A549 (cell line): ENCODE measurements around the gene LRRC8A. TPM values are rescaled to one million over a fixed set of nuclear protein-coding genes. Genes with fewer than 3 reads are reported as not detected.

Experiments used
- ATAC-seq, 2 experiments: fragments of 200-7000 bp in 1 of 2; fragments of >200 bp in 1 of 2; cut with Nextera tagmentation in 1 of 2; cut with Tn5 transposase in 1 of 2; 3 replicates each; pipeline versions ENCODE4 v1.8.0 to v1.9.1; 2018 to 2020; ENCODE audit warnings: mild to moderate bottlenecking in 1 of 2, moderate library complexity in 1 of 2
- CTCF ChIA-PET: fragments of 300-600 bp; sonication (Branson Sonifier 250); formaldehyde crosslinking; extraction: SDS; loops from one replicate; lab custom pipeline; 2021; ENCODE audit warnings: antibody characterized with exemption, inconsistent platforms; lab: Yijun Ruan, JAX
- POLR2A ChIA-PET: fragments of 350-600 bp; formaldehyde crosslinking; extraction: SDS; loops from one replicate; lab custom pipeline; 2021; ENCODE audit warnings: antibody characterized with exemption, inconsistent platforms; lab: Yijun Ruan, JAX
- DNase-seq, 2 experiments: peaks; one replicate each; pipeline versions ENCODE4 v3.0.0 to v3.0.0-alpha.2; 2011 to 2016; ENCODE audit warnings: low read depth in 1 of 2, low spot score in 1 of 2
- FAIRE-seq: peaks from 2 replicates; lab custom pipeline; 2011; peaks lifted over from hg19 to GRCh38; lab: Jason Lieb, UNC
- H3K27ac ChIP-seq, 2 experiments: fragments of >200 bp; sonication (Bioruptor Twin); formaldehyde crosslinking; 3 replicates each; pipeline ENCODE4 v1.5.1; 2016 to 2017
- H3K4me1 ChIP-seq: fragments of >200 bp; sonication (Bioruptor Twin); formaldehyde crosslinking; 3 replicates; pipeline ENCODE4 v1.6.1; 2016
- H3K4me2 ChIP-seq: fragments of >200 bp; sonication (Bioruptor Twin); formaldehyde crosslinking; 3 replicates; pipeline ENCODE4 v1.6.1; 2016
- H3K4me3 ChIP-seq: fragments of >200 bp; sonication (Bioruptor Twin); formaldehyde crosslinking; 3 replicates; pipeline ENCODE4 v1.5.1; 2016
- H3K9me3 ChIP-seq: fragments of >200 bp; sonication (Bioruptor Twin); formaldehyde crosslinking; 3 replicates; pipeline ENCODE4 v1.6.1; 2016
- CBX2 ChIP-seq: fragments of 200-600 bp; sonication (generic); IDR thresholded peaks from 2 replicates; pipeline ENCODE4 v1.6.1; 2016; ENCODE audit warnings: low read depth, mild to moderate bottlenecking, borderline replicate concordance
- CEBPB ChIP-seq, 2 experiments: fragments of >200 bp in 1 of 2; sonication (Bioruptor Twin) in 1 of 2; formaldehyde crosslinking in 1 of 2; IDR thresholded peaks; 2 replicates each; pipeline ENCODE4 v1.6.1; 2012 to 2016
- EP300 ChIP-seq, 2 experiments: fragments of >200 bp; sonication (Bioruptor Twin); formaldehyde crosslinking; IDR thresholded peaks; 2 replicates in 1 of 2; 3 replicates in 1 of 2; pipeline ENCODE4 v1.6.1; 2016 to 2017
- FOXS1 ChIP-seq: fragments of 250-450 bp; sonication (Bioruptor Pico); IDR thresholded peaks from 2 replicates; pipeline ENCODE4 v1.5.0; 2020; ENCODE audit warnings: mild to moderate bottlenecking, moderate library complexity
- HDAC2 ChIP-seq: fragments of 200-600 bp; sonication (generic); IDR thresholded peaks from 2 replicates; pipeline ENCODE4 v1.6.1; 2016
- HOXB13 ChIP-seq: fragments of 250-450 bp; sonication (Bioruptor Pico); IDR thresholded peaks from 2 replicates; pipeline ENCODE4 v1.5.0; 2020; ENCODE audit warnings: low read depth, mild to moderate bottlenecking, moderate library complexity
- HOXB5 ChIP-seq: fragments of 250-450 bp; sonication (Bioruptor Pico); IDR thresholded peaks from 2 replicates; pipeline ENCODE4 v1.5.0; 2020; ENCODE audit warnings: mild to moderate bottlenecking, moderate library complexity
- JUNB ChIP-seq: fragments of >200 bp; sonication (Bioruptor Twin); formaldehyde crosslinking; IDR thresholded peaks from 2 replicates; pipeline ENCODE4 v1.6.1; 2016
- MAFK ChIP-seq: fragments of 450-650 bp; IDR thresholded peaks from 2 replicates; pipeline ENCODE4 v1.6.1; 2014; ENCODE audit not compliant: partially characterized antibody
- NFE2L2 ChIP-seq: fragments of 150-350 bp; conservative IDR thresholded peaks from 2 replicates; pipeline ENCODE4 v1.6.1; 2014; ENCODE audit warnings: low read length
- NR3C1 ChIP-seq: fragments of >200 bp; sonication (Bioruptor Twin); formaldehyde crosslinking; IDR thresholded peaks from 3 replicates; pipeline ENCODE4 v1.6.1; 2017
- PHF8 ChIP-seq: fragments of 200-600 bp; sonication (generic); IDR thresholded peaks from 2 replicates; pipeline ENCODE4 v1.6.1; 2016; ENCODE audit warnings: low read depth, mild to moderate bottlenecking, antibody characterized with exemption, moderate library complexity, borderline replicate concordance
- RAD21 ChIP-seq, 2 experiments: fragments of >200 bp in 1 of 2; sonication (Bioruptor Twin) in 1 of 2; formaldehyde crosslinking in 1 of 2; IDR thresholded peaks in 1 of 2; conservative IDR thresholded peaks in 1 of 2; 2 replicates in 1 of 2; 3 replicates in 1 of 2; pipeline ENCODE4 v1.6.1; 2012 to 2018; ENCODE audit warnings: inconsistent platforms in 1 of 2
- RFX5 ChIP-seq: fragments of 450-650 bp; IDR thresholded peaks from 2 replicates; pipeline ENCODE4 v1.7.1; 2014; ENCODE audit warnings: antibody characterized with exemption, mild to moderate bottlenecking, moderate library complexity
- RNF2 ChIP-seq: fragments of 200-600 bp; sonication (generic); IDR thresholded peaks from 2 replicates; pipeline ENCODE4 v1.6.1; 2016; ENCODE audit warnings: low read depth, mild to moderate bottlenecking, antibody characterized with exemption, moderate library complexity, borderline replicate concordance
- SREBF2 ChIP-seq: fragments of 450-650 bp; IDR thresholded peaks from 2 replicates; pipeline ENCODE4 v1.6.1; 2014; ENCODE audit warnings: mild to moderate bottlenecking, moderate library complexity
- TP53 ChIP-seq: fragments of 250-450 bp; sonication (Bioruptor Pico); IDR thresholded peaks from 2 replicates; pipeline ENCODE4 v1.5.0; 2021; ENCODE audit warnings: mild to moderate bottlenecking, moderate library complexity
- ZC3H11A ChIP-seq: fragments of 450-650 bp; IDR thresholded peaks from 2 replicates; pipeline ENCODE4 v1.6.1; 2014; ENCODE audit warnings: antibody characterized with exemption, mild to moderate bottlenecking
- ZFP36 ChIP-seq: fragments of 450-650 bp; IDR thresholded peaks from 2 replicates; pipeline ENCODE4 v1.6.1; 2014; ENCODE audit warnings: borderline replicate concordance; ENCODE audit not compliant: partially characterized antibody
- ZNF302 ChIP-seq: fragments of 250-450 bp; sonication (Bioruptor Pico); IDR thresholded peaks from 2 replicates; pipeline ENCODE4 v1.9.0; 2021; ENCODE audit warnings: inconsistent platforms, mild to moderate bottlenecking, moderate library complexity
- WGBS: methylation state at CpG from one replicate; pipeline ENCODE4 v1.1.6; 2017; ENCODE audit errors: missing lambda C conversion rate; 5-methylcytosine and 5-hydroxymethylcytosine counted together
- polyA plus RNA-seq, 4 experiments: library from polyadenylated mRNA; depleted of rRNA in 3 of 4; stranded (reverse); fragments of >200 nt; fragmentation: RNase III in 1 of 4; extraction: RNeasy Plus Mini Kit Qiagen cat#74134 plus additional on column Dnase treatment in 1 of 4; gene quantifications; 2 replicates in 3 of 4; 3 replicates in 1 of 4; pipeline ENCODE4 v1.2.3, GENCODE V29; 2011 to 2017
- TF ChIP-seq, protein P1 (sequence below): fragments of 250-450 bp; sonication (Bioruptor Pico); IDR thresholded peaks from 2 replicates; pipeline ENCODE4 v1.5.0; 2021; ENCODE audit warnings: mild to moderate bottlenecking, moderate library complexity, borderline replicate concordance
- TF ChIP-seq, protein P2 (sequence below): fragments of >200 bp; sonication (Bioruptor Twin); formaldehyde crosslinking; IDR thresholded peaks from 3 replicates; pipeline ENCODE4 v1.5.1; 2016
- TF ChIP-seq, protein P3 (sequence below): fragments of 150-350 bp; IDR thresholded peaks from 2 replicates; pipeline ENCODE4 v1.6.1; 2014; ENCODE audit warnings: low read depth, mild to moderate bottlenecking, low read length
- TF ChIP-seq, protein P4 (sequence below): fragments of >200 bp; sonication (Bioruptor Twin); formaldehyde crosslinking; IDR thresholded peaks from 3 replicates; pipeline ENCODE4 v1.6.1; 2016

Gene LRRC8A
- polyA plus RNA-seq, 2 of the 4 experiments (the other 2 are of a cell fraction), result 22.9 to 25.9 TPM

GRCh38 chr9:128901379-128901778 lies 19.4 kb downstream of the LRRC8A start:
- no peak overlapping the region for H3K4me3 ChIP-seq
- 89% methylated on average over 7 of the region's 7 CpGs for WGBS
- H3K4me2 ChIP-seq, result no peak overlapping the region
- FAIRE-seq (no peak), DNase-seq (no peak)
- POLR2A ChIA-PET, result no interaction called here
- CTCF ChIA-PET, result interaction anchor here (3.3 kb wide), 1 partner anchor 27 kb away, joined by 22 read pairs; no protein-coding TSS in a partner anchor
- H3K9me3 ChIP-seq, result no peaks in the 10 kb centered on the region
- peaks cover 47% of the 10 kb centered on the region for H3K4me1 ChIP-seq
- TF ChIP-seq HOXB13 (CRISPR knock-in tag), result no peak
- no peak for TF ChIP-seq ZNF302 (CRISPR knock-in tag)
- TF ChIP-seq CBX2, result no peak
- TF ChIP-seq, protein P1, sequence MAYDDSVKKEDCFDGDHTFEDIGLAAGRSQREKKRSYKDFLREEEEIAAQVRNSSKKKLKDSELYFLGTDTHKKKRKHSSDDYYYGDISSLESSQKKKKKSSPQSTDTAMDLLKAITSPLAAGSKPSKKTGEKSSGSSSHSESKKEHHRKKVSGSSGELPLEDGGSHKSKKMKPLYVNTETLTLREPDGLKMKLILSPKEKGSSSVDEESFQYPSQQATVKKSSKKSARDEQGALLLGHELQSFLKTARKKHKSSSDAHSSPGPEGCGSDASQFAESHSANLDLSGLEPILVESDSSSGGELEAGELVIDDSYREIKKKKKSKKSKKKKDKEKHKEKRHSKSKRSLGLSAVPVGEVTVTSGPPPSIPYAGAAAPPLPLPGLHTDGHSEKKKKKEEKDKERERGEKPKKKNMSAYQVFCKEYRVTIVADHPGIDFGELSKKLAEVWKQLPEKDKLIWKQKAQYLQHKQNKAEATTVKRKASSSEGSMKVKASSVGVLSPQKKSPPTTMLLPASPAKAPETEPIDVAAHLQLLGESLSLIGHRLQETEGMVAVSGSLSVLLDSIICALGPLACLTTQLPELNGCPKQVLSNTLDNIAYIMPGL (CRISPR knock-in tag), result no peak
- TF ChIP-seq, protein P2, sequence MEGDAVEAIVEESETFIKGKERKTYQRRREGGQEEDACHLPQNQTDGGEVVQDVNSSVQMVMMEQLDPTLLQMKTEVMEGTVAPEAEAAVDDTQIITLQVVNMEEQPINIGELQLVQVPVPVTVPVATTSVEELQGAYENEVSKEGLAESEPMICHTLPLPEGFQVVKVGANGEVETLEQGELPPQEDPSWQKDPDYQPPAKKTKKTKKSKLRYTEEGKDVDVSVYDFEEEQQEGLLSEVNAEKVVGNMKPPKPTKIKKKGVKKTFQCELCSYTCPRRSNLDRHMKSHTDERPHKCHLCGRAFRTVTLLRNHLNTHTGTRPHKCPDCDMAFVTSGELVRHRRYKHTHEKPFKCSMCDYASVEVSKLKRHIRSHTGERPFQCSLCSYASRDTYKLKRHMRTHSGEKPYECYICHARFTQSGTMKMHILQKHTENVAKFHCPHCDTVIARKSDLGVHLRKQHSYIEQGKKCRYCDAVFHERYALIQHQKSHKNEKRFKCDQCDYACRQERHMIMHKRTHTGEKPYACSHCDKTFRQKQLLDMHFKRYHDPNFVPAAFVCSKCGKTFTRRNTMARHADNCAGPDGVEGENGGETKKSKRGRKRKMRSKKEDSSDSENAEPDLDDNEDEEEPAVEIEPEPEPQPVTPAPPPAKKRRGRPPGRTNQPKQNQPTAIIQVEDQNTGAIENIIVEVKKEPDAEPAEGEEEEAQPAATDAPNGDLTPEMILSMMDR, result no peak
- TF ChIP-seq MAFK, result no peak
- TF ChIP-seq FOXS1 (CRISPR knock-in tag), result no peak
- no peak for TF ChIP-seq RNF2
- TF ChIP-seq ZFP36, result no peak
- no peak for TF ChIP-seq CEBPB (IDR thresholded peaks at IDR 0.05)
- TF ChIP-seq, all 56 proteins: peak for 0
- H3K27ac ChIP-seq, result peak overlapping the region; percentile 57 to 63; a peak in 2 of 6 replicates
- ATAC-seq, result no peak

DNA sequence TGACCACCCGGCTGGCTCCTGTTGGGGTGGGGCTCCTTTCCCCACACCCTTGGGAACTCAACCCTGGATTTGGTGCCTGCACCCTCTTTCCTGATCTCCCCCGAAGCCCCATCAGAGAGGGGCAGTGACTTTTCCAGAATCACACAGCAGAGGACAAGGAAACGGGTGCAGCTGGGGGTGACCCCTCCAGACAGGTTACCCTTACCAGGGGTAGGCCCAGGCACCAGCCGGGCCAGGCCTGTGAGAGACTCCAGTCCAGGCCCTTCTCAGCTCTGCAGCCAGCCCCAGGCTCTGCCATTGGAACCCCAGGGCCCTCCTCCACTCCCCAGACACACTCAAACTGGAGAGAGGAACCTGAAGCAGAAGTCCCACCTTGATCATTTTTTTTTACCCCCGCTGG lies 19.9 kb downstream of the LRRC8A start:
- POLR2A ChIA-PET, result no interaction called here
- DNase-seq, result no peak
- Histone ChIP-seq H3K9me3 (no peaks in the 10 kb centered on the region), H3K27ac (peak overlapping the region; percentile 57 to 63; a peak in 5 of 6 replicates), H3K4me2 (no peak overlapping the region), H3K4me3 (no peak overlapping the region), H3K4me1 (peaks cover 47% of the 10 kb centered on the region)
- ATAC-seq, result peak in 1 of 2 experiments; percentile 8; a peak in 2 of 6 replicates
- CTCF ChIA-PET, result interaction anchor here (3.3 kb wide), 1 partner anchor 26 kb away, joined by 22 read pairs; no protein-coding TSS in a partner anchor
- no peak for FAIRE-seq
- WGBS, result 83% methylated on average over 4 of the region's 5 CpGs
- TF ChIP-seq EP300 (IDR thresholded peaks at IDR 0.05) (no peak), NR3C1 (no peak), ZC3H11A (no peak), HOXB5 (no peak), PHF8 (no peak), RAD21 (conservative IDR thresholded peaks at IDR 0.05 in 1 of 2, IDR thresholded peaks at IDR 0.05 in 1 of 2) (no peak)

- no peak for DNase-seq
- Histone ChIP-seq H3K4me2 (peak overlapping the region; percentile 16; the same call in 1 of the 3 replicates), H3K4me3 (no peak overlapping the region), H3K27ac (peak overlapping the region; percentile 57 to 63), H3K9me3 (no peaks in the 10 kb centered on the region), H3K4me1 (peaks cover 47% of the 10 kb centered on the region)
- ATAC-seq, result peak; percentile 15 to 28; a peak in 5 of 6 replicates
- CTCF ChIA-PET, result interaction anchor here (3.3 kb wide), 1 partner anchor 25 kb away, joined by 22 read pairs; no protein-coding TSS in a partner anchor
- WGBS, result 75% methylated on average over 16 of the region's 23 CpGs
- POLR2A ChIA-PET, result interaction anchor here (0.5 kb wide), 1 partner anchor 25 kb away, joined by 4 read pairs; no protein-coding TSS in a partner anchor
- FAIRE-seq, result no peak
- no peak for TF ChIP-seq JUNB
- TF ChIP-seq, protein P3, sequence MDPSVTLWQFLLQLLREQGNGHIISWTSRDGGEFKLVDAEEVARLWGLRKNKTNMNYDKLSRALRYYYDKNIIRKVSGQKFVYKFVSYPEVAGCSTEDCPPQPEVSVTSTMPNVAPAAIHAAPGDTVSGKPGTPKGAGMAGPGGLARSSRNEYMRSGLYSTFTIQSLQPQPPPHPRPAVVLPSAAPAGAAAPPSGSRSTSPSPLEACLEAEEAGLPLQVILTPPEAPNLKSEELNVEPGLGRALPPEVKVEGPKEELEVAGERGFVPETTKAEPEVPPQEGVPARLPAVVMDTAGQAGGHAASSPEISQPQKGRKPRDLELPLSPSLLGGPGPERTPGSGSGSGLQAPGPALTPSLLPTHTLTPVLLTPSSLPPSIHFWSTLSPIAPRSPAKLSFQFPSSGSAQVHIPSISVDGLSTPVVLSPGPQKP, result no peak
- TF ChIP-seq ZFP36, result no peak
- no peak for TF ChIP-seq ZNF302 (CRISPR knock-in tag)
- TF ChIP-seq, protein P4, sequence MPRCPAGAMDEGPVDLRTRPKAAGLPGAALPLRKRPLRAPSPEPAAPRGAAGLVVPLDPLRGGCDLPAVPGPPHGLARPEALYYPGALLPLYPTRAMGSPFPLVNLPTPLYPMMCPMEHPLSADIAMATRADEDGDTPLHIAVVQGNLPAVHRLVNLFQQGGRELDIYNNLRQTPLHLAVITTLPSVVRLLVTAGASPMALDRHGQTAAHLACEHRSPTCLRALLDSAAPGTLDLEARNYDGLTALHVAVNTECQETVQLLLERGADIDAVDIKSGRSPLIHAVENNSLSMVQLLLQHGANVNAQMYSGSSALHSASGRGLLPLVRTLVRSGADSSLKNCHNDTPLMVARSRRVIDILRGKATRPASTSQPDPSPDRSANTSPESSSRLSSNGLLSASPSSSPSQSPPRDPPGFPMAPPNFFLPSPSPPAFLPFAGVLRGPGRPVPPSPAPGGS, result no peak
- TF ChIP-seq NFE2L2, result no peak
- TF ChIP-seq HDAC2, result no peak
- no peak for TF ChIP-seq HOXB13 (CRISPR knock-in tag)
- no peak for TF ChIP-seq SREBF2
- TF ChIP-seq RFX5, result no peak
- TF ChIP-seq TP53, result no peak
- TF ChIP-seq NR3C1, result no peak
These were observed 20.6 kb downstream of the LRRC8A start for GRCh38 chr9:128902351-128903078.
